ENCODE results near the gene RPLP1.

- TF ChIP-seq POLR2A (IDR thresholded peaks at IDR 0.05) = no peak
- TF ChIP-seq CTCF (IDR thresholded peaks at IDR 0.05) = no peak
Observed at GRCh38 chr15:69436951-69437350, 15.7 kb upstream of the RPLP1 start.
